Transverse colon (tissue), 3 donors: ENCODE results near the gene SLC22A23.

Experiments
- POLR2A ChIP-seq: fragments of 450-650 bp; IDR thresholded peaks from one replicate; pipeline ENCODE4 v1.6.1; 2016; ENCODE audit warnings: antibody characterized with exemption, mild to moderate bottlenecking, moderate library complexity
- TF ChIP-seq, protein P1 (sequence below), 5 experiments: fragments of 200-600 bp in 3 of 5; fragments of 450-650 bp in 2 of 5; sonication (generic) in 3 of 5; IDR thresholded peaks; 1 replicate in 2 of 5; 2 replicates in 3 of 5; pipeline ENCODE4 v1.5.1; 2016 to 2017; ENCODE audit warnings: antibody characterized with exemption in 5 of 5, inconsistent platforms in 3 of 5, mild to moderate bottlenecking in 2 of 5, moderate library complexity in 1 of 5

DNA sequence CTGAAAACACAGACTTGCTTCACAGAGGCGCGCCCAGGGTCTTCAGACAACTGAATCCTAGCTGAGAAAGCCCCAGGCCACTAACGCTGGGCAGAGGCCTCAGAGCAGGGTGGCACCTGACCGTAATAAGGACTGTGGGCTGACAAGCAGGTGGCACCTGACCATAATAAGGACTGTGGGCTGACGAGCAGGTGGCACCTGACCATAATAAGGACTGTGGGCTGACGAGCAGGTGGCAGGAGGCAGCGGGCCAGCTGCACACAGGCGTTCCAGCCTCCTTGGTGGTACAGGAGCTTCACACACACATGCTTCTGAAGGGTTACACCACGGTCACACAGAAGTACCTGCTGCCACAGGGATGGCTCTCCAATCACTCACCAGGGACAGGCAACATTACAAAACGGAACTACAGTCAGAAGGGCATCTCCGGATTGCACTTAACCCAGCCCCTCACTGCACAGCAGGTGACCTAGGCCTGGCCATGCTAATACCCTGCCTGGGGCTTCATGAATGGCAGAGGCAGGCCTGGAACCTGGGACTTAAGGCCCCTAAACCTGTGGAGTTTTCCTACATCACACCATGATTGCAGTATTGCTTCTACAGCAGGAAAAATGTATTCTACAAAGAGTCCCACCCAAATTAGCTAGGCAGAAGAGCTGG, 147.3 kb downstream of the SLC22A23 start:
- TF ChIP-seq, protein P1, sequence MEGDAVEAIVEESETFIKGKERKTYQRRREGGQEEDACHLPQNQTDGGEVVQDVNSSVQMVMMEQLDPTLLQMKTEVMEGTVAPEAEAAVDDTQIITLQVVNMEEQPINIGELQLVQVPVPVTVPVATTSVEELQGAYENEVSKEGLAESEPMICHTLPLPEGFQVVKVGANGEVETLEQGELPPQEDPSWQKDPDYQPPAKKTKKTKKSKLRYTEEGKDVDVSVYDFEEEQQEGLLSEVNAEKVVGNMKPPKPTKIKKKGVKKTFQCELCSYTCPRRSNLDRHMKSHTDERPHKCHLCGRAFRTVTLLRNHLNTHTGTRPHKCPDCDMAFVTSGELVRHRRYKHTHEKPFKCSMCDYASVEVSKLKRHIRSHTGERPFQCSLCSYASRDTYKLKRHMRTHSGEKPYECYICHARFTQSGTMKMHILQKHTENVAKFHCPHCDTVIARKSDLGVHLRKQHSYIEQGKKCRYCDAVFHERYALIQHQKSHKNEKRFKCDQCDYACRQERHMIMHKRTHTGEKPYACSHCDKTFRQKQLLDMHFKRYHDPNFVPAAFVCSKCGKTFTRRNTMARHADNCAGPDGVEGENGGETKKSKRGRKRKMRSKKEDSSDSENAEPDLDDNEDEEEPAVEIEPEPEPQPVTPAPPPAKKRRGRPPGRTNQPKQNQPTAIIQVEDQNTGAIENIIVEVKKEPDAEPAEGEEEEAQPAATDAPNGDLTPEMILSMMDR (IDR thresholded peaks at IDR 0.05): no peak
- TF ChIP-seq POLR2A: no peak
